Measurements from ENCODE around the gene AKAP9. TPM values are rescaled to one million over a fixed set of nuclear protein-coding genes. Genes with fewer than 3 reads are reported as not detected.

Gene AKAP9
- total and polyA plus RNA-seq, 9 of the 15 experiments (the other 6 are each of a cell fraction or from before 2014, with no cell fraction given): 25.5 to 80.9 (median 46.3) TPM

DNA sequence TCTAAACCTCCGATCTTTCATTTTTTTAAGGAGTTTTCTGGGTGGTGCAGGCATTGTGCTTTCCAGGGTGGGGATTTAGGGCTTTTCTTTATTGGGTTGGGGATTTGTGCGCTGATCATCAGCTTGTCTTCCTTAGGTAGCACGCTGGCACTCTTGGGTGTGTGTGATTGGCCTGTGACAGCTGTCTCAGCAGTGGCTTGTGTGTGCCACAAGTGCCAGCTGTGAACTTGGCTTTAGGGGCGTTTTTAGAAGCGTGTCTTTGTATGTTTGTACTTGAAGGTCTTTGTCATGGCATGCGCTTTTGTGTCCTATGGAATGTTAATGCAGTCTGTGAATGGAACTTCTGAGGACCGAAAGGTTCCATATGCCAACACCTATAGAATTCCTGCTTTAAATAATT, 788 bp downstream of the AKAP9 start (continued):
- TF ChIP-seq, protein P1, sequence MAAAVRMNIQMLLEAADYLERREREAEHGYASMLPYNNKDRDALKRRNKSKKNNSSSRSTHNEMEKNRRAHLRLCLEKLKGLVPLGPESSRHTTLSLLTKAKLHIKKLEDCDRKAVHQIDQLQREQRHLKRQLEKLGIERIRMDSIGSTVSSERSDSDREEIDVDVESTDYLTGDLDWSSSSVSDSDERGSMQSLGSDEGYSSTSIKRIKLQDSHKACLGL (CRISPR knock-in tag; IDR thresholded peaks at IDR 0.05; ENCODE audit: borderline replicate concordance, poor library complexity, severe bottlenecking): no peak
- TF ChIP-seq ZNF133 (CRISPR knock-in tag; IDR thresholded peaks at IDR 0.05): no peak
- TF ChIP-seq RUNX1 (IDR thresholded peaks at IDR 0.05; ENCODE audit: low read depth): no peak
- no peak for TF ChIP-seq FOXA1 (IDR thresholded peaks at IDR 0.05; ENCODE audit: borderline replicate concordance)
- TF ChIP-seq MEIS2 (IDR thresholded peaks at IDR 0.05; ENCODE audit: partially characterized antibody): peak; percentile 22
- TF ChIP-seq, protein P2, sequence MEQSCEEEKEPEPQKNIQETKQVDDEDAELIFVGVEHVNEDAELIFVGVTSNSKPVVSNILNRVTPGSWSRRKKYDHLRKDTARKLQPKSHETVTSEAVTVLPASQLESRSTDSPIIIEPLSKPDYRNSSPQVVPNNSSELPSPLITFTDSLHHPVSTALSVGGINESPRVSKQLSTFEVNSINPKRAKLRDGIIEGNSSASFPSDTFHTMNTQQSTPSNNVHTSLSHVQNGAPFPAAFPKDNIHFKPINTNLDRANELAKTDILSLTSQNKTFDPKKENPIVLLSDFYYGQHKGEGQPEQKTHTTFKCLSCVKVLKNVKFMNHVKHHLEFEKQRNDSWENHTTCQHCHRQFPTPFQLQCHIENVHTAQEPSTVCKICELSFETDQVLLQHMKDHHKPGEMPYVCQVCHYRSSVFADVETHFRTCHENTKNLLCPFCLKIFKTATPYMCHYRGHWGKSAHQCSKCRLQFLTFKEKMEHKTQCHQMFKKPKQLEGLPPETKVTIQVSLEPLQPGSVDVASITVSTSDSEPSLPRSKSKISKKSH (CRISPR knock-in tag; IDR thresholded peaks at IDR 0.05): no peak
- no peak for TF ChIP-seq PHB2 (IDR thresholded peaks at IDR 0.05; ENCODE audit: low read depth)
- TF ChIP-seq JUND (IDR thresholded peaks at IDR 0.05; ENCODE audit: borderline replicate concordance, low read depth, low read length): no peak
- no peak for TF ChIP-seq JUND (tag; IDR thresholded peaks at IDR 0.05; ENCODE audit: borderline replicate concordance, low read depth, low read length)
- no peak for TF ChIP-seq HNRNPLL (IDR thresholded peaks at IDR 0.05; ENCODE audit: low read depth, low read length, poor library complexity, severe bottlenecking)
- TF ChIP-seq ZNF23 (CRISPR knock-in tag; IDR thresholded peaks at IDR 0.05): no peak
- TF ChIP-seq SMARCA4 (IDR thresholded peaks at IDR 0.05): no peak; the same call in 1 of the 2 replicates
- no peak for TF ChIP-seq RBM17 (IDR thresholded peaks at IDR 0.05; ENCODE audit: borderline replicate concordance, low read depth, low read length)
- TF ChIP-seq ARHGAP35 (IDR thresholded peaks at IDR 0.05; ENCODE audit: partially characterized antibody): no peak
